Right lobe of liver (tissue), 4 donors: Measurements from ENCODE around the gene LSM14A.

ENCODE experiments used
- CTCF ChIP-seq, 4 donors: fragments of 200-600 bp in 3 of 4; fragments of 450-650 bp in 1 of 4; IDR thresholded peaks; one replicate each; pipeline versions ENCODE4 v1.5.1 to v1.8.0; 2016 to 2022; ENCODE audit warnings: antibody characterized with exemption in 4 of 4, mild to moderate bottlenecking in 2 of 4
- POLR2A ChIP-seq: fragments of 450-650 bp; IDR thresholded peaks from one replicate; pipeline ENCODE4 v1.6.1; 2017; ENCODE audit warnings: antibody characterized with exemption, mild to moderate bottlenecking
- donor health status: DM: no; HTN: no; CAD: no.
- donor health status: DM: no; HTN: no; CAD: no.
- donor health status: DM: no; HTN: yes; CAD: no.

- no peak for TF ChIP-seq CTCF (IDR thresholded peaks at IDR 0.05)
- TF ChIP-seq POLR2A: no peak
Observed at GRCh38 chr19:34273121-34273520, 100.8 kb downstream of the LSM14A start.
